K562 (cell line): ENCODE data around the gene TRDMT1. TPM values are rescaled to one million over a fixed set of nuclear protein-coding genes. Genes with fewer than 3 reads are reported as not detected.
A peak's percentile ranks its signal among the peaks of the same experiment; 100 is the strongest.

Experiments
- CREB1 ChIP-seq, 2 experiments: sonication (generic) in 1 of 2; formaldehyde crosslinking in 1 of 2; IDR thresholded peaks; 2 replicates each; pipeline versions ENCODE4 v1.6.1 to v1.8.0; 2012 to 2022; ENCODE audit warnings: inconsistent platforms in 1 of 2, mild to moderate bottlenecking in 1 of 2, missing genetic modification reagents in 1 of 2, moderate library complexity in 1 of 2
- DPF2 ChIP-seq: fragments of 450-650 bp; IDR thresholded peaks from 2 replicates; pipeline ENCODE4 v1.6.1; 2016
- GABPB2 ChIP-seq: fragments of 250-450 bp; sonication (Bioruptor Pico); conservative IDR thresholded peaks from 2 replicates; pipeline ENCODE4 v1.5.1; 2021; ENCODE audit warnings: mild to moderate bottlenecking
- HMG20A ChIP-seq: fragments of 450-650 bp; formaldehyde crosslinking; conservative IDR thresholded peaks from 2 replicates; pipeline ENCODE4 v1.4.0; 2020; ENCODE audit warnings: mild to moderate bottlenecking, mixed read lengths
- HMGN3 ChIP-seq: IDR thresholded peaks from 2 replicates; pipeline ENCODE4 v1.6.1; 2011; ENCODE audit warnings: borderline replicate concordance, low read depth, mild to moderate bottlenecking, mixed read lengths, low read length; ENCODE audit not compliant: insufficient read length; ENCODE audit errors: extremely low read depth
- NFIX ChIP-seq: fragments of 250-450 bp; sonication (Bioruptor Pico); IDR thresholded peaks from 2 replicates; pipeline ENCODE4 v1.4.0; 2020; ENCODE audit warnings: low read depth, mild to moderate bottlenecking, moderate library complexity
- PURB ChIP-seq: sonication (generic); formaldehyde crosslinking; IDR thresholded peaks from 2 replicates; pipeline ENCODE4 v1.9.0; 2021; ENCODE audit warnings: low read depth, mild to moderate bottlenecking, missing genetic modification reagents
- ZBTB8A ChIP-seq: fragments of 450-650 bp; IDR thresholded peaks from 2 replicates; pipeline ENCODE4 v1.6.1; 2018; ENCODE audit warnings: mild to moderate bottlenecking, moderate library complexity; ENCODE audit not compliant: partially characterized antibody
- ZNF347 ChIP-seq: fragments of 450-650 bp; formaldehyde crosslinking; IDR thresholded peaks from 2 replicates; pipeline ENCODE4 v1.4.0; 2020; ENCODE audit warnings: low read depth, mild to moderate bottlenecking, moderate library complexity
- polyA plus RNA-seq, 8 experiments: library from polyadenylated mRNA; depleted of rRNA in 4 of 8; stranded (reverse) in 5 of 8; unstranded in 3 of 8; fragments of >200 nt; fragmentation: Nextera tagmentation in 2 of 8; fragmentation: Illumina TruSeq in 1 of 8; extraction: Ambion mirVana in 2 of 8; extraction: Trizol in 1 of 8; gene quantifications; 2 replicates each; pipeline versions ENCODE4 v1.2.1 to v1.2.3, GENCODE V29; 2011 to 2014; ENCODE audit warnings: inconsistent platforms in 1 of 8, missing spikeins in 1 of 8
- total RNA-seq, 7 experiments: library from RNA; depleted of rRNA in 6 of 7; stranded (reverse); fragments of >200 nt in 6 of 7; fragmentation: Illumina TruSeq in 2 of 7; extraction: Trizol in 2 of 7; gene quantifications; 2 replicates each; pipeline versions ENCODE4 v1.2.1 to v1.2.3, GENCODE V29; 2011 to 2021; ENCODE audit warnings: low replicate concordance in 1 of 7
- TF ChIP-seq, protein P1 (sequence below), 2 experiments: IDR thresholded peaks; 2 replicates each; pipeline ENCODE4 v1.6.1; 2011; ENCODE audit warnings: borderline replicate concordance in 1 of 2, control low read depth in 1 of 2, low read depth in 1 of 2, low read length in 1 of 2, mild to moderate bottlenecking in 1 of 2, mixed read lengths in 1 of 2, moderate library complexity in 1 of 2; ENCODE audit not compliant: insufficient read depth in 1 of 2, insufficient read length in 1 of 2, poor library complexity in 1 of 2, severe bottlenecking in 1 of 2; ENCODE audit errors: extremely low read depth in 1 of 2
- TF ChIP-seq, protein P2 (sequence below): sonication (generic); formaldehyde crosslinking; IDR thresholded peaks from 2 replicates; pipeline ENCODE4 v1.8.0; 2022; ENCODE audit warnings: missing genetic modification reagents, mild to moderate bottlenecking, borderline replicate concordance
- TF ChIP-seq, protein P3 (sequence below), 2 experiments: IDR thresholded peaks in 1 of 2; conservative IDR thresholded peaks in 1 of 2; 2 replicates each; pipeline ENCODE4 v1.6.1; 2016; ENCODE audit warnings: low read depth in 2 of 2, mild to moderate bottlenecking in 1 of 2, missing compliant biosample characterization in 1 of 2, missing genetic modification characterization in 1 of 2, moderate library complexity in 1 of 2
- TF ChIP-seq, protein P4 (sequence below): sonication (generic); formaldehyde crosslinking; IDR thresholded peaks from 2 replicates; pipeline ENCODE4 v1.8.0; 2023; ENCODE audit warnings: mild to moderate bottlenecking, missing genetic modification reagents
- TF ChIP-seq, protein P5 (sequence below), 2 experiments: fragments of 450-650 bp; IDR thresholded peaks; 2 replicates each; pipeline ENCODE4 v1.6.1; 2018; ENCODE audit warnings: mild to moderate bottlenecking in 2 of 2, low read depth in 1 of 2; ENCODE audit not compliant: partially characterized antibody in 2 of 2

Gene TRDMT1
- total and polyA plus RNA-seq, 9 of the 15 experiments (the other 6 are each of a cell fraction or from before 2014, with no cell fraction given): 5.4 to 12.6 (median 9.3) TPM

DNA sequence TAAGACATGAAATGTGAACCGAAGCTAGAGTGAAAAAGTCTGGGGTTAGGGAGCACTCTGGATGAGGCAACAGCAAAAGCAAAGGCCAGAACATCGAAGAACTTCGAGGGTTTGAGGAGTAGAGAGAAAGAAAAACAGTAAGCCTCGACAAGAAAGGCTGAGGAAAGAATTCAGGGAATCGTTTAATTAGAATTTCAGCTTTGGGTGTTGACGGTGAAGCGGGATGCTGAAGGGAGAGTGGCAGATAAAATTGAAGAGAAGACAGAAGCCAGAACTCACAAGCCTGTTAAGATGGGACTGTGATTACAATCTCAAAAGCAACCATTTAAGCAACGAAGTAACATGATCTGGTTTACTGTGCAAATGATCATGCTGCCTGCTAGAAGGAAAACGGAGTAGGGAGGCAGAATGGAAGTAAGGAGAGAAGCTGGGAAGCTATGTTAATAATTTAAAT is 2.1 kb downstream of the TRDMT1 start (continued):
- TF ChIP-seq, protein P1, sequence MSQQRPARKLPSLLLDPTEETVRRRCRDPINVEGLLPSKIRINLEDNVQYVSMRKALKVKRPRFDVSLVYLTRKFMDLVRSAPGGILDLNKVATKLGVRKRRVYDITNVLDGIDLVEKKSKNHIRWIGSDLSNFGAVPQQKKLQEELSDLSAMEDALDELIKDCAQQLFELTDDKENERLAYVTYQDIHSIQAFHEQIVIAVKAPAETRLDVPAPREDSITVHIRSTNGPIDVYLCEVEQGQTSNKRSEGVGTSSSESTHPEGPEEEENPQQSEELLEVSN (IDR thresholded peaks at IDR 0.05; ENCODE audit: borderline replicate concordance in 1 of 2, extremely low read depth in 1 of 2, insufficient read depth in 1 of 2, insufficient read length in 1 of 2, low read depth in 1 of 2, low read length in 1 of 2, poor library complexity in 1 of 2, severe bottlenecking in 1 of 2): no peak
- TF ChIP-seq CREB1 (IDR thresholded peaks at IDR 0.05) (no peak), CREB1 (CRISPR knock-in tag; IDR thresholded peaks at IDR 0.05) (no peak), HMGN3 (no peak), NFIX (CRISPR knock-in tag) (no peak), HMG20A (CRISPR knock-in tag) (no peak), PURB (CRISPR knock-in tag) (no peak), ZBTB8A (no peak), DPF2 (peak; percentile 70; the same call in 1 of the 2 replicates), ZNF347 (CRISPR knock-in tag) (no peak), GABPB2 (CRISPR knock-in tag) (no peak)
- TF ChIP-seq, protein P2, sequence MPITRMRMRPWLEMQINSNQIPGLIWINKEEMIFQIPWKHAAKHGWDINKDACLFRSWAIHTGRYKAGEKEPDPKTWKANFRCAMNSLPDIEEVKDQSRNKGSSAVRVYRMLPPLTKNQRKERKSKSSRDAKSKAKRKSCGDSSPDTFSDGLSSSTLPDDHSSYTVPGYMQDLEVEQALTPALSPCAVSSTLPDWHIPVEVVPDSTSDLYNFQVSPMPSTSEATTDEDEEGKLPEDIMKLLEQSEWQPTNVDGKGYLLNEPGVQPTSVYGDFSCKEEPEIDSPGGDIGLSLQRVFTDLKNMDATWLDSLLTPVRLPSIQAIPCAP (CRISPR knock-in tag): no peak
- TF ChIP-seq, protein P3, sequence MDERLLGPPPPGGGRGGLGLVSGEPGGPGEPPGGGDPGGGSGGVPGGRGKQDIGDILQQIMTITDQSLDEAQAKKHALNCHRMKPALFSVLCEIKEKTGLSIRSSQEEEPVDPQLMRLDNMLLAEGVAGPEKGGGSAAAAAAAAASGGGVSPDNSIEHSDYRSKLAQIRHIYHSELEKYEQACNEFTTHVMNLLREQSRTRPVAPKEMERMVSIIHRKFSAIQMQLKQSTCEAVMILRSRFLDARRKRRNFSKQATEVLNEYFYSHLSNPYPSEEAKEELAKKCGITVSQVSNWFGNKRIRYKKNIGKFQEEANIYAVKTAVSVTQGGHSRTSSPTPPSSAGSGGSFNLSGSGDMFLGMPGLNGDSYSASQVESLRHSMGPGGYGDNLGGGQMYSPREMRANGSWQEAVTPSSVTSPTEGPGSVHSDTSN (CRISPR knock-in tag; IDR thresholded peaks at IDR 0.05; ENCODE audit: low read depth): no peak
- TF ChIP-seq, protein P3 (tag; conservative IDR thresholded peaks at IDR 0.05; ENCODE audit: low read depth): peak; percentile 35; the same call in 1 of the 2 replicates
- TF ChIP-seq, protein P4, sequence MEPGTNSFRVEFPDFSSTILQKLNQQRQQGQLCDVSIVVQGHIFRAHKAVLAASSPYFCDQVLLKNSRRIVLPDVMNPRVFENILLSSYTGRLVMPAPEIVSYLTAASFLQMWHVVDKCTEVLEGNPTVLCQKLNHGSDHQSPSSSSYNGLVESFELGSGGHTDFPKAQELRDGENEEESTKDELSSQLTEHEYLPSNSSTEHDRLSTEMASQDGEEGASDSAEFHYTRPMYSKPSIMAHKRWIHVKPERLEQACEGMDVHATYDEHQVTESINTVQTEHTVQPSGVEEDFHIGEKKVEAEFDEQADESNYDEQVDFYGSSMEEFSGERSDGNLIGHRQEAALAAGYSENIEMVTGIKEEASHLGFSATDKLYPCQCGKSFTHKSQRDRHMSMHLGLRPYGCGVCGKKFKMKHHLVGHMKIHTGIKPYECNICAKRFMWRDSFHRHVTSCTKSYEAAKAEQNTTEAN (CRISPR knock-in tag): no peak
- TF ChIP-seq, protein P5, sequence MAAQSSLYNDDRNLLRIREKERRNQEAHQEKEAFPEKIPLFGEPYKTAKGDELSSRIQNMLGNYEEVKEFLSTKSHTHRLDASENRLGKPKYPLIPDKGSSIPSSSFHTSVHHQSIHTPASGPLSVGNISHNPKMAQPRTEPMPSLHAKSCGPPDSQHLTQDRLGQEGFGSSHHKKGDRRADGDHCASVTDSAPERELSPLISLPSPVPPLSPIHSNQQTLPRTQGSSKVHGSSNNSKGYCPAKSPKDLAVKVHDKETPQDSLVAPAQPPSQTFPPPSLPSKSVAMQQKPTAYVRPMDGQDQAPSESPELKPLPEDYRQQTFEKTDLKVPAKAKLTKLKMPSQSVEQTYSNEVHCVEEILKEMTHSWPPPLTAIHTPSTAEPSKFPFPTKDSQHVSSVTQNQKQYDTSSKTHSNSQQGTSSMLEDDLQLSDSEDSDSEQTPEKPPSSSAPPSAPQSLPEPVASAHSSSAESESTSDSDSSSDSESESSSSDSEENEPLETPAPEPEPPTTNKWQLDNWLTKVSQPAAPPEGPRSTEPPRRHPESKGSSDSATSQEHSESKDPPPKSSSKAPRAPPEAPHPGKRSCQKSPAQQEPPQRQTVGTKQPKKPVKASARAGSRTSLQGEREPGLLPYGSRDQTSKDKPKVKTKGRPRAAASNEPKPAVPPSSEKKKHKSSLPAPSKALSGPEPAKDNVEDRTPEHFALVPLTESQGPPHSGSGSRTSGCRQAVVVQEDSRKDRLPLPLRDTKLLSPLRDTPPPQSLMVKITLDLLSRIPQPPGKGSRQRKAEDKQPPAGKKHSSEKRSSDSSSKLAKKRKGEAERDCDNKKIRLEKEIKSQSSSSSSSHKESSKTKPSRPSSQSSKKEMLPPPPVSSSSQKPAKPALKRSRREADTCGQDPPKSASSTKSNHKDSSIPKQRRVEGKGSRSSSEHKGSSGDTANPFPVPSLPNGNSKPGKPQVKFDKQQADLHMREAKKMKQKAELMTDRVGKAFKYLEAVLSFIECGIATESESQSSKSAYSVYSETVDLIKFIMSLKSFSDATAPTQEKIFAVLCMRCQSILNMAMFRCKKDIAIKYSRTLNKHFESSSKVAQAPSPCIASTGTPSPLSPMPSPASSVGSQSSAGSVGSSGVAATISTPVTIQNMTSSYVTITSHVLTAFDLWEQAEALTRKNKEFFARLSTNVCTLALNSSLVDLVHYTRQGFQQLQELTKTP (IDR thresholded peaks at IDR 0.05; ENCODE audit: low read depth in 1 of 2, partially characterized antibody in 2 of 2): peak in 1 of 2 experiments; percentile 21
